Mucosa of descending colon (tissue), 3 donors: ENCODE data around the gene VLDLR. TPM values are rescaled to one million over a fixed set of nuclear protein-coding genes. Genes with fewer than 3 reads are reported as not detected.

Source experiments
- ATAC-seq: fragments of 200-7000 bp; cut with Tn5 transposase; one replicate; pipeline ENCODE4 v1.9.1; 2020; ENCODE audit warnings: mild to moderate bottlenecking, moderate library complexity
- DNase-seq, 3 donors: peaks; one replicate each; pipeline ENCODE4 v3.0.0-alpha.2; 2020
- H3K36me3 ChIP-seq: fragments of 200-600 bp; one replicate; pipeline ENCODE4 v1.8.0; 2021; ENCODE audit warnings: low read depth, mild to moderate bottlenecking
- H3K4me1 ChIP-seq: fragments of 200-600 bp; one replicate; pipeline ENCODE4 v1.8.0; 2021; ENCODE audit warnings: low read depth, mild to moderate bottlenecking
- H3K4me3 ChIP-seq: fragments of 200-600 bp; one replicate; pipeline ENCODE4 v1.8.0; 2021; ENCODE audit warnings: mild to moderate bottlenecking
- H3K9me3 ChIP-seq: fragments of 200-600 bp; one replicate; pipeline ENCODE4 v1.8.0; 2021; ENCODE audit warnings: mild to moderate bottlenecking
- intact Hi-C, 2 donors: fragments of 100-400 bp; cut with DNase I in 1 of 2; cut with micrococcal nuclease in 1 of 2; formaldehyde crosslinking; loops; one replicate each; pipeline versions ENCODE4 v1.11.0 to v1.11.1; 2022; cut with DNase I, micrococcal nuclease
- total RNA-seq, 3 donors: library from RNA; stranded (reverse); fragmentation: NEBNext Ultra II Directional in 2 of 3; extraction: Animal tissue kit (Norgen Biotek cat#: 25700) in 2 of 3; gene quantifications; one replicate each; pipeline versions ENCODE4 v1.2.1 to v1.2.4, GENCODE V29; 2021 to 2023
- TF ChIP-seq, protein P1 (sequence below): fragments of 200-600 bp; IDR thresholded peaks from one replicate; pipeline ENCODE4 v1.8.0; 2022; ENCODE audit warnings: antibody characterized with exemption, mild to moderate bottlenecking
- donor health status: DM: no; HTN: no; CAD: no; lungs with moderate emphysema.
- donor health status: DM: no; HTN: no; CAD: no.
- donor health status: DM: no; HTN: yes; CAD: no.

The VLDLR gene
- total RNA-seq, 3 donors from 2014 or later, result 8.0 to 13.2 (median 9.9) TPM

- DNase-seq (no peak), ATAC-seq (no peak)
- intact Hi-C loops, result no loop called here
- Histone ChIP-seq H3K36me3 (no peaks in the 10 kb centered on the region), H3K4me1 (no peaks in the 10 kb centered on the region), H3K9me3 (no peaks in the 10 kb centered on the region), H3K4me3 (no peak overlapping the region)
- TF ChIP-seq, protein P1, sequence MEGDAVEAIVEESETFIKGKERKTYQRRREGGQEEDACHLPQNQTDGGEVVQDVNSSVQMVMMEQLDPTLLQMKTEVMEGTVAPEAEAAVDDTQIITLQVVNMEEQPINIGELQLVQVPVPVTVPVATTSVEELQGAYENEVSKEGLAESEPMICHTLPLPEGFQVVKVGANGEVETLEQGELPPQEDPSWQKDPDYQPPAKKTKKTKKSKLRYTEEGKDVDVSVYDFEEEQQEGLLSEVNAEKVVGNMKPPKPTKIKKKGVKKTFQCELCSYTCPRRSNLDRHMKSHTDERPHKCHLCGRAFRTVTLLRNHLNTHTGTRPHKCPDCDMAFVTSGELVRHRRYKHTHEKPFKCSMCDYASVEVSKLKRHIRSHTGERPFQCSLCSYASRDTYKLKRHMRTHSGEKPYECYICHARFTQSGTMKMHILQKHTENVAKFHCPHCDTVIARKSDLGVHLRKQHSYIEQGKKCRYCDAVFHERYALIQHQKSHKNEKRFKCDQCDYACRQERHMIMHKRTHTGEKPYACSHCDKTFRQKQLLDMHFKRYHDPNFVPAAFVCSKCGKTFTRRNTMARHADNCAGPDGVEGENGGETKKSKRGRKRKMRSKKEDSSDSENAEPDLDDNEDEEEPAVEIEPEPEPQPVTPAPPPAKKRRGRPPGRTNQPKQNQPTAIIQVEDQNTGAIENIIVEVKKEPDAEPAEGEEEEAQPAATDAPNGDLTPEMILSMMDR, result no peak
Measured at GRCh38 chr9:2638871-2639673, 17.5 kb downstream of the VLDLR start.

- Histone ChIP-seq H3K4me3 (no peak overlapping the region), H3K4me1 (no peaks in the 10 kb centered on the region), H3K9me3 (no peaks in the 10 kb centered on the region), H3K36me3 (no peaks in the 10 kb centered on the region)
- intact Hi-C loops, result no loop called here
- ATAC-seq (no peak), DNase-seq (no peak)
- TF ChIP-seq, protein P1, result no peak
Measured at GRCh38 chr9:2639786-2640185, 18.2 kb downstream of the VLDLR start.

DNA sequence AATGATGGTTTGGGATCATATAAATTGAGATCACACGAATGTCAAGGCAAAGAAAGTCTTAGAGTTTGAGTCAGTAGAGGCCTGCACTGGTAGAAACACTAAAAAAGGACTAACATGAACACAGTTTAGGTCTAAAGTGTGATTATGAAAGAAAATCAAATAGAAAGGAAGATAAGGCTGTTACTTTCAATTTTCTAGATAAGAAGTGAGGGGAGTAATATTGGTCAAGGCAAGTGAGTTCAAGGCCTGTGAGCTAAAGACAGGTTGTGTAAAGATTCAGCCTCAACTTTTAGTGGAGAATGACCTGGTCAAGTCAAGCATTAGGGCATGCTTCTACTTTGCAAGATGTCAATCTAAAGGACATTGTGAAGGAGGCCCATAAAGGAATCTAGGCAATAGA lies 19.0 kb downstream of the VLDLR start:
- H3K9me3 ChIP-seq, result no peaks in the 10 kb centered on the region
- TF ChIP-seq, protein P1, result no peak
- DNase-seq (no peak), ATAC-seq (no peak)
- no peaks in the 10 kb centered on the region for H3K36me3 ChIP-seq
- no peak overlapping the region for H3K4me3 ChIP-seq
- H3K4me1 ChIP-seq, result no peaks in the 10 kb centered on the region
- intact Hi-C loops, result no loop called here

GRCh38 chr9:2641033-2641432 lies 19.4 kb downstream of the VLDLR start:
- Histone ChIP-seq H3K4me3 (no peak overlapping the region), H3K4me1 (no peaks in the 10 kb centered on the region), H3K9me3 (no peaks in the 10 kb centered on the region), H3K36me3 (no peaks in the 10 kb centered on the region)
- TF ChIP-seq, protein P1, result no peak
- intact Hi-C loops, result no loop called here
- ATAC-seq (no peak), DNase-seq (no peak)

DNA sequence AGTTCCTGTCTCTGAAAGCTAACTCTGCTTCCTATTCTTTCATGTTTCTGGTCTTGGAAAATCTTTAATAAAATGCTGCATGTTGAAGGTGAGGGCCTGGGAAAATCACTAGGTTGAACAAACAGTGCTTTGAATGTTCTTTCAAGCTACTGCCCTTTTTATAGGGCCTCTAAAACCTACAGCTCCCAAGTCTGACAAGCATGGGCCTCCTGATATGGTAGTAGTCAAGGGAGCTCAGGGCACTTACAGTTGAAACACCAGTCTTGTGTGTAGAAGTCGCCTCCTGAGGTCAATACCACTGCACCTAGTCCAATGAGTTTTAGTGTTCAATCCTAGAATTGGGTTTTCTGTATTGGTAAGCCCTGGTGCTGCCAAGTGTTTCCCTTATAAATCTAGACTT lies 20.5 kb downstream of the VLDLR start:
- intact Hi-C loops, result no loop called here
- Histone ChIP-seq H3K36me3 (no peaks in the 10 kb centered on the region), H3K9me3 (no peaks in the 10 kb centered on the region), H3K4me1 (no peaks in the 10 kb centered on the region), H3K4me3 (no peak overlapping the region)
- ATAC-seq (no peak), DNase-seq (no peak)
- TF ChIP-seq, protein P1, result no peak

GRCh38 chr9:2645569-2645968 lies 24.0 kb downstream of the VLDLR start:
- H3K36me3 ChIP-seq, result no peaks in the 10 kb centered on the region
- no peaks in the 10 kb centered on the region for H3K9me3 ChIP-seq
- TF ChIP-seq, protein P1, result no peak
- H3K4me3 ChIP-seq, result no peak overlapping the region
- ATAC-seq (no peak), DNase-seq (no peak)
- intact Hi-C loops, result no loop called here
- no peaks in the 10 kb centered on the region for H3K4me1 ChIP-seq
